Naive thymus-derived CD8-positive, alpha-beta T cell (primary cell): Measurements from ENCODE around the gene UTRN. TPM values are rescaled to one million over a fixed set of nuclear protein-coding genes. Genes with fewer than 3 reads are reported as not detected.

Experiments used
- ATAC-seq, 2 donors: fragments of 150-1000 bp; cut with Tn5 transposase in 1 of 2; sonication (Bioruptor Pico), chemical (Tn5 transposase) in 1 of 2; 1 replicate in 1 of 2; 2 replicates in 1 of 2; pipeline ENCODE4 v1.10.0; 2021; ENCODE audit warnings: mild to moderate bottlenecking in 2 of 2, moderate library complexity in 2 of 2
- POLR2A ChIA-PET: fragments of 350-600 bp; sonication (Branson Sonifier 250); formaldehyde crosslinking; loops from one replicate; lab custom pipeline; 2021; ENCODE audit warnings: antibody characterized with exemption; lab: Charles Lee
- DNase-seq, 10 donors: peaks; one replicate each; pipeline versions ENCODE4 v3.0.0 to v3.0.0-alpha.2; 2020 to 2022
- H3K27ac Mint-ChIP-seq, 10 donors: one replicate each; pipeline ENCODE4 v1.8.0; 2020 to 2022; ENCODE audit warnings: mild to moderate bottlenecking in 10 of 10, mixed read lengths in 10 of 10, moderate library complexity in 4 of 10, inconsistent platforms in 1 of 10
- H3K27me3 Mint-ChIP-seq, 5 donors: one replicate each; pipeline ENCODE4 v1.8.0; 2021 to 2022; ENCODE audit warnings: mixed read lengths in 5 of 5
- H3K36me3 Mint-ChIP-seq, 3 donors: one replicate each; pipeline ENCODE4 v1.8.0; 2020 to 2022; ENCODE audit warnings: mixed read lengths in 3 of 3, mild to moderate bottlenecking in 2 of 3, inconsistent platforms in 1 of 3
- H3K4me1 Mint-ChIP-seq, 4 donors: one replicate each; pipeline ENCODE4 v1.8.0; 2021 to 2022; ENCODE audit warnings: mixed read lengths in 4 of 4
- H3K4me3 Mint-ChIP-seq, 10 donors: one replicate each; pipeline ENCODE4 v1.8.0; 2020 to 2022; ENCODE audit warnings: mild to moderate bottlenecking in 10 of 10, mixed read lengths in 10 of 10, moderate library complexity in 6 of 10, inconsistent platforms in 1 of 10
- H3K9me3 Mint-ChIP-seq, 9 donors: one replicate each; pipeline ENCODE4 v1.8.0; 2020 to 2022; ENCODE audit warnings: mixed read lengths in 9 of 9, mild to moderate bottlenecking in 3 of 9, inconsistent platforms in 1 of 9, moderate library complexity in 1 of 9
- polyA plus RNA-seq, 3 donors: library from polyadenylated mRNA; unstranded; fragments of 300-500 nt; fragmentation: Illumina TruSeq; gene quantifications; one replicate each; pipeline ENCODE4 v1.2.3, GENCODE V29; 2021
- total RNA-seq, 8 experiments: library from RNA in 2 of 8; stranded (reverse) in 2 of 8; gene quantifications; one replicate each; pipeline ENCODE4 v1.2.3 and lab custom pipeline; 2021 to 2026

Gene UTRN
- total and polyA plus RNA-seq, 5 experiments from 2014 or later, result 37.9 to 153 (median 40.3) TPM

- Mint-ChIP-seq H3K27me3 (no peaks in the 10 kb centered on the region), H3K4me1 (peaks cover 2 to 24% (median 7%) of the 10 kb centered on the region in 4 donors), H3K36me3 (no peaks in the 10 kb centered on the region), H3K9me3 (no peaks in the 10 kb centered on the region), H3K4me3 (no peak overlapping the region), H3K27ac (no peak overlapping the region)
- DNase-seq (no peak), ATAC-seq (no peak)
- POLR2A ChIA-PET, result no interaction called here
These were observed 32.6 kb downstream of the UTRN start for GRCh38 chr6:144317736-144318135.

GRCh38 chr6:144319211-144319610 lies 34.1 kb downstream of the UTRN start:
- POLR2A ChIA-PET, result no interaction called here

GRCh38 chr6:144320741-144321140 lies 35.6 kb downstream of the UTRN start:
- Mint-ChIP-seq H3K27me3 (no peaks in the 10 kb centered on the region), H3K9me3 (no peaks in the 10 kb centered on the region), H3K4me1 (peaks cover 0 to 18% (median 7%) of the 10 kb centered on the region in 4 donors), H3K36me3 (no peaks in the 10 kb centered on the region), H3K4me3 (no peak overlapping the region), H3K27ac (peak overlapping the region in 2 of 10 donors; percentile 6 to 13)
- POLR2A ChIA-PET, result interaction anchor here (0.6 to 0.7 kb wide), 4 partner anchors 24 to 286 kb away, joined by 3 to 8 read pairs (median 4); no protein-coding TSS in a partner anchor
- ATAC-seq, result no peak
- no peak for DNase-seq

More at GRCh38 chr6:144319211-144319610, 34.1 kb downstream of the UTRN start:
- Mint-ChIP-seq H3K27me3 (no peaks in the 10 kb centered on the region), H3K27ac (peak overlapping the region in 1 of 10 donors; percentile 35), H3K4me1 (peaks cover 2 to 24% (median 7%) of the 10 kb centered on the region in 4 donors), H3K36me3 (no peaks in the 10 kb centered on the region), H3K4me3 (no peak overlapping the region), H3K9me3 (no peaks in the 10 kb centered on the region)
- no peak for ATAC-seq
- no peak for DNase-seq

- no peak overlapping the region for H3K4me3 Mint-ChIP-seq
- ATAC-seq, result no peak
These were observed 36.9 kb downstream of the UTRN start for GRCh38 chr6:144321839-144322591.

GRCh38 chr6:144325232-144325631 lies 40.1 kb downstream of the UTRN start:
- DNase-seq, result no peak
- no peaks in the 10 kb centered on the region for H3K36me3 Mint-ChIP-seq
- H3K9me3 Mint-ChIP-seq, result no peaks in the 10 kb centered on the region
- no peak for ATAC-seq
- H3K4me3 Mint-ChIP-seq, result no peak overlapping the region
- H3K4me1 Mint-ChIP-seq, result peaks cover 5 to 15% (median 14%) of the 10 kb centered on the region in 4 donors
- H3K27me3 Mint-ChIP-seq, result no peaks in the 10 kb centered on the region
- peak overlapping the region in 2 of 10 donors; percentile 2 to 7 for H3K27ac Mint-ChIP-seq
- POLR2A ChIA-PET, result interaction anchor here (1.2 kb wide), 1 partner anchor 18 kb away, joined by 3 read pairs; no protein-coding TSS in a partner anchor

More at GRCh38 chr6:144321839-144322591, 36.9 kb downstream of the UTRN start:
- no peaks in the 10 kb centered on the region for H3K9me3 Mint-ChIP-seq
- DNase-seq, result no peak
- H3K36me3 Mint-ChIP-seq, result no peaks in the 10 kb centered on the region
- peaks cover 2 to 13% (median 7%) of the 10 kb centered on the region in 4 donors for H3K4me1 Mint-ChIP-seq
- POLR2A ChIA-PET, result no interaction called here
- H3K27me3 Mint-ChIP-seq, result no peaks in the 10 kb centered on the region
- no peak overlapping the region for H3K27ac Mint-ChIP-seq

- POLR2A ChIA-PET, result no interaction called here
- DNase-seq (no peak), ATAC-seq (no peak)
- no peaks in the 10 kb centered on the region for H3K27me3 Mint-ChIP-seq
- H3K36me3 Mint-ChIP-seq, result no peaks in the 10 kb centered on the region
- no peak overlapping the region for H3K4me3 Mint-ChIP-seq
- peak overlapping the region in 1 of 10 donors; percentile 3 for H3K27ac Mint-ChIP-seq
- H3K4me1 Mint-ChIP-seq, result peaks cover 5 to 8% (median 7%) of the 10 kb centered on the region in 4 donors
- H3K9me3 Mint-ChIP-seq, result no peaks in the 10 kb centered on the region
These were observed 41.3 kb downstream of the UTRN start for GRCh38 chr6:144326393-144326792.

GRCh38 chr6:144327081-144327480 lies 41.9 kb downstream of the UTRN start:
- H3K27ac Mint-ChIP-seq, result peak overlapping the region in 3 of 10 donors; percentile 3 to 35 (median 18)
- H3K4me1 Mint-ChIP-seq, result peaks cover 6 to 8% (median 7%) of the 10 kb centered on the region in 4 donors
- H3K4me3 Mint-ChIP-seq, result no peak overlapping the region
- ATAC-seq (no peak), DNase-seq (no peak)
- no peaks in the 10 kb centered on the region for H3K9me3 Mint-ChIP-seq
- POLR2A ChIA-PET, result no interaction called here
- H3K36me3 Mint-ChIP-seq, result no peaks in the 10 kb centered on the region
- no peaks in the 10 kb centered on the region for H3K27me3 Mint-ChIP-seq

GRCh38 chr6:144330017-144330987 lies 45.2 kb downstream of the UTRN start:
- DNase-seq, result no peak
- Mint-ChIP-seq H3K27me3 (no peaks in the 10 kb centered on the region), H3K9me3 (no peaks in the 10 kb centered on the region), H3K36me3 (no peaks in the 10 kb centered on the region), H3K27ac (peak overlapping the region in 9 of 10 donors; percentile 51 to 83 (median 72)), H3K4me1 (peaks cover 16 to 32% (median 29%) of the 10 kb centered on the region in 4 donors), H3K4me3 (no peak overlapping the region)
- POLR2A ChIA-PET, result no interaction called here
- no peak for ATAC-seq

GRCh38 chr6:144331491-144331969 lies 46.4 kb downstream of the UTRN start:
- DNase-seq (no peak), ATAC-seq (no peak)
- H3K9me3 Mint-ChIP-seq, result no peaks in the 10 kb centered on the region
- peak overlapping the region in 2 of 10 donors; percentile 8 to 76 for H3K27ac Mint-ChIP-seq
- peaks cover 25 to 44% (median 41%) of the 10 kb centered on the region in 4 donors for H3K4me1 Mint-ChIP-seq
- no peaks in the 10 kb centered on the region for H3K36me3 Mint-ChIP-seq
- no peaks in the 10 kb centered on the region for H3K27me3 Mint-ChIP-seq
- POLR2A ChIA-PET, result no interaction called here
- no peak overlapping the region for H3K4me3 Mint-ChIP-seq

- H3K9me3 Mint-ChIP-seq, result no peaks in the 10 kb centered on the region
- ATAC-seq (no peak), DNase-seq (no peak)
- POLR2A ChIA-PET, result no interaction called here
- peak overlapping the region in 7 of 10 donors; percentile 0 to 76 (median 32) for H3K27ac Mint-ChIP-seq
- no peaks in the 10 kb centered on the region for H3K27me3 Mint-ChIP-seq
- no peaks in the 10 kb centered on the region for H3K36me3 Mint-ChIP-seq
- H3K4me3 Mint-ChIP-seq, result no peak overlapping the region
- H3K4me1 Mint-ChIP-seq, result peaks cover 29 to 50% (median 47%) of the 10 kb centered on the region in 4 donors
These were observed 47.0 kb downstream of the UTRN start for GRCh38 chr6:144332177-144332576.

GRCh38 chr6:144334150-144334708 lies 49.1 kb downstream of the UTRN start:
- Mint-ChIP-seq H3K27me3 (no peaks in the 10 kb centered on the region), H3K27ac (peak overlapping the region; percentile 91 to 99 (median 96)), H3K36me3 (no peaks in the 10 kb centered on the region), H3K4me3 (peak overlapping the region; percentile 80 to 91 (median 86)), H3K4me1 (peaks cover 30 to 69% (median 60%) of the 10 kb centered on the region in 4 donors), H3K9me3 (no peaks in the 10 kb centered on the region)
- DNase-seq, result peak; percentile 33 to 89 (median 80)
- peak; percentile 89 to 94 for ATAC-seq
- POLR2A ChIA-PET, result interaction anchor here (1.0 to 4.0 kb wide), 4 partner anchors 10 to 117 kb away, joined by 3 to 42 read pairs (median 4); no protein-coding TSS in a partner anchor
